PFSK-1 (cell line): ENCODE measurements around the gene HS3ST3B1.

ENCODE experiments used
- FOXP2 ChIP-seq: optimal IDR thresholded peaks from 2 replicates; pipeline ENCODE3; 2011; ENCODE audit warnings: borderline replicate concordance, control low read depth, inconsistent platforms; ENCODE audit not compliant: insufficient read depth; ENCODE audit errors: extremely low read length, extremely low read depth
- POLR2AphosphoS5 ChIP-seq: IDR thresholded peaks from 2 replicates; pipeline ENCODE4 v1.6.1; 2012; ENCODE audit warnings: low read depth, mild to moderate bottlenecking, control low read depth, low read length, moderate library complexity
- TF ChIP-seq, protein P1 (sequence below), 2 experiments: IDR thresholded peaks; 2 replicates each; pipeline versions ENCODE4 v1.6.1 to v1.8.0; 2011 to 2012; ENCODE audit warnings: low read depth in 2 of 2, low read length in 2 of 2, control low read depth in 1 of 2, inconsistent platforms in 1 of 2, mild to moderate bottlenecking in 1 of 2, moderate library complexity in 1 of 2; ENCODE audit not compliant: insufficient read depth in 1 of 2

DNA sequence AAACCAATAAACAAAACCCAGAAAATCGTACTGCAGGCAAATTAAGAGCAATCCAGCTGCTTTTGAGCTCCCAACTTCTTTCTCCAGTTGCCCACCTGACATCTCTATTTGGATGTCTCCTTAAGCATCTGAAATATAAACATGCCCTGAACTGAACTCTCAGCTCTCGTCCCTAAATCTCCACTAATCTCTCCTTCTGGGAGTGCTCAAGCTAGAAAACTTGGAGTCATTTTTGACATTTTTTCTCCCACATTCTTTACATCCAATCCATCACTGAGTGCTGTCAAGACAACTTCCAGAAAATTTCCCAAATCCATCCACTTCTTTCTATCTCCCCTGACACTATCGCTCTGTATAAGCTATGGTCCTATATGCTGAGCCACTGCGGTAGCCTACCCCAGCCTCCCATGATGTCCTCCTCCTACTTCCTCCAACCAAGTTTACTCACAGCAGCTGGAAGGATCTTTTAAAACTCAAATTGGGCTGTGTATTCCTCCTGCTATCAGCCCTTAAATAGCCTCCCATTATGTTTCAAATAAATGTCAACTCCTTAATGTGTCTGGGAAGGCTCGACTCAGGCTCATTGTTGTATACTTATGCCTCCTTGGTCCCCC, 53.1 kb downstream of the HS3ST3B1 start:
- no peak for TF ChIP-seq POLR2AphosphoS5
- no peak for TF ChIP-seq FOXP2
- TF ChIP-seq, protein P1, sequence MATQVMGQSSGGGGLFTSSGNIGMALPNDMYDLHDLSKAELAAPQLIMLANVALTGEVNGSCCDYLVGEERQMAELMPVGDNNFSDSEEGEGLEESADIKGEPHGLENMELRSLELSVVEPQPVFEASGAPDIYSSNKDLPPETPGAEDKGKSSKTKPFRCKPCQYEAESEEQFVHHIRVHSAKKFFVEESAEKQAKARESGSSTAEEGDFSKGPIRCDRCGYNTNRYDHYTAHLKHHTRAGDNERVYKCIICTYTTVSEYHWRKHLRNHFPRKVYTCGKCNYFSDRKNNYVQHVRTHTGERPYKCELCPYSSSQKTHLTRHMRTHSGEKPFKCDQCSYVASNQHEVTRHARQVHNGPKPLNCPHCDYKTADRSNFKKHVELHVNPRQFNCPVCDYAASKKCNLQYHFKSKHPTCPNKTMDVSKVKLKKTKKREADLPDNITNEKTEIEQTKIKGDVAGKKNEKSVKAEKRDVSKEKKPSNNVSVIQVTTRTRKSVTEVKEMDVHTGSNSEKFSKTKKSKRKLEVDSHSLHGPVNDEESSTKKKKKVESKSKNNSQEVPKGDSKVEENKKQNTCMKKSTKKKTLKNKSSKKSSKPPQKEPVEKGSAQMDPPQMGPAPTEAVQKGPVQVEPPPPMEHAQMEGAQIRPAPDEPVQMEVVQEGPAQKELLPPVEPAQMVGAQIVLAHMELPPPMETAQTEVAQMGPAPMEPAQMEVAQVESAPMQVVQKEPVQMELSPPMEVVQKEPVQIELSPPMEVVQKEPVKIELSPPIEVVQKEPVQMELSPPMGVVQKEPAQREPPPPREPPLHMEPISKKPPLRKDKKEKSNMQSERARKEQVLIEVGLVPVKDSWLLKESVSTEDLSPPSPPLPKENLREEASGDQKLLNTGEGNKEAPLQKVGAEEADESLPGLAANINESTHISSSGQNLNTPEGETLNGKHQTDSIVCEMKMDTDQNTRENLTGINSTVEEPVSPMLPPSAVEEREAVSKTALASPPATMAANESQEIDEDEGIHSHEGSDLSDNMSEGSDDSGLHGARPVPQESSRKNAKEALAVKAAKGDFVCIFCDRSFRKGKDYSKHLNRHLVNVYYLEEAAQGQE (IDR thresholded peaks at IDR 0.05; ENCODE audit: insufficient read depth in 1 of 2, low read depth in 2 of 2, low read length in 2 of 2), result no peak
